HFF-Myc (cell line): ENCODE results near the gene NDUFAF8.

Experiments used
- DNase-seq: peaks from one replicate; pipeline ENCODE4 v3.0.0-alpha.2; 2011; ENCODE audit warnings: low read depth; ENCODE audit errors: extremely low read depth
- H3K4me3 ChIP-seq: replicated peaks from 2 replicates; pipeline ENCODE4 v1.5.1; 2011; ENCODE audit warnings: low read depth, mild to moderate bottlenecking, control low read depth, low read length
- CTCF ChIP-seq: IDR thresholded peaks from 2 replicates; pipeline ENCODE4 v1.5.1; 2012; ENCODE audit warnings: mild to moderate bottlenecking, low read depth, low read length, control low read depth; ENCODE audit errors: missing control alignments

Gene NDUFAF8

GRCh38 chr17:81193051-81193410 is 46.1 kb upstream of the NDUFAF8 start:
- no peak for DNase-seq
- H3K4me3 ChIP-seq: no peak overlapping the region
- TF ChIP-seq CTCF: no peak

GRCh38 chr17:81193470-81194224 is 45.5 kb upstream of the NDUFAF8 start:
- DNase-seq: no peak
- no peak overlapping the region for H3K4me3 ChIP-seq
- no peak for TF ChIP-seq CTCF

GRCh38 chr17:81194225-81194760 is 44.8 kb upstream of the NDUFAF8 start:
- no peak for TF ChIP-seq CTCF
- H3K4me3 ChIP-seq: no peak overlapping the region
- DNase-seq: no peak

- H3K4me3 ChIP-seq: no peak overlapping the region
- no peak for TF ChIP-seq CTCF
- DNase-seq: no peak
Observed at GRCh38 chr17:81194941-81195901, 43.9 kb upstream of the NDUFAF8 start.

- DNase-seq: no peak
- no peak for TF ChIP-seq CTCF
Observed at GRCh38 chr17:81195941-81196495, 43.1 kb upstream of the NDUFAF8 start.

GRCh38 chr17:81196505-81197408 is 42.4 kb upstream of the NDUFAF8 start:
- H3K4me3 ChIP-seq: no peak overlapping the region
- TF ChIP-seq CTCF: no peak
- no peak for DNase-seq

More at GRCh38 chr17:81195941-81196495, 43.1 kb upstream of the NDUFAF8 start:
- H3K4me3 ChIP-seq: no peak overlapping the region
